GM18861 (cell line): Measurements from ENCODE around the gene ASZ1.
A peak's percentile ranks its signal among the peaks of the same experiment; 100 is the strongest.

ENCODE experiments used
- ATAC-seq: cut with Tn5 transposase; IDR thresholded peaks from one replicate; pipeline ENCODE4 v1.9.1; 2021; ENCODE audit not compliant: unreplicated experiment

ASZ1 gene

GRCh38 chr7:117347962-117348672 is 79.2 kb downstream of the ASZ1 start:
- peak; percentile 57 for ATAC-seq

DNA sequence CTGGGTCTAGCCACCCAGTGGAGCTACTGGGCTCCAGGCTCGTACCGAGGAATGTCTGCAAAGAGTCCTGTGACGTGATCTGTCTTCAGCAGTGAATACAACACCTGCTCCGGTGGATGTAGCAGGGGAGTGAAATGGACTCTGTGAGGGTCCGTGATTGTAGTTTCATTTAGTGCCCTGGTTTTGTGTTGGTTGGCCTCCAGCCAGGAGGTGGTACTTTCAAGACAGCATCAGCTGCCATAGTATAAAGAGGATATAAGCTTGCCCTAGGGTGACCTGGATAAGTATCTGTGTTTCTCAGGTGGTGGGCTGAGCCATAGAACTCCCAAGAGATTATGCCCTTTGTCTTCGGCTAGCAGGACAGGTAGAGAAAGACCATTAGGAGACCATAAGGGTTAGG is 79.8 kb downstream of the ASZ1 start:
- no peak for ATAC-seq

GRCh38 chr7:117346161-117346560 is 81.1 kb downstream of the ASZ1 start:
- no peak for ATAC-seq

DNA sequence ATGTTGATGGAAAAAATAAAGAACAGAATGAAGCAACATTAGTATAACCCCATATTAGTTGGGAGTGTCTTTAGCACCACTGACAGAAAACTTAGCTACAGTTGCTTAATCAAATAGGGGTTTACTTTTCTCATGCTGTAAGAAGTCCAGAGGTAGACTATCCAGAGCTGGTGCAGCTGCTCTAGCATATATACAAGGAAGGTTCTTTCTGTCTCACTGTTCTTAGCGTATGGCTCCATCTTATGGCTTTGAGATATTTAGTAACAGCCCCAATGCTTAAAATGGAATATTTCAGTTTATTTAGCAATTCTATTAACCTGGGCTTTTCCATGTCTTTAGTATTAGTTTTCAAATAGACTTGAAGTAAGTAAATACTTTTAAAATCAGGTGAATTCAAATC is 89.3 kb downstream of the ASZ1 start:
- no peak for ATAC-seq

DNA sequence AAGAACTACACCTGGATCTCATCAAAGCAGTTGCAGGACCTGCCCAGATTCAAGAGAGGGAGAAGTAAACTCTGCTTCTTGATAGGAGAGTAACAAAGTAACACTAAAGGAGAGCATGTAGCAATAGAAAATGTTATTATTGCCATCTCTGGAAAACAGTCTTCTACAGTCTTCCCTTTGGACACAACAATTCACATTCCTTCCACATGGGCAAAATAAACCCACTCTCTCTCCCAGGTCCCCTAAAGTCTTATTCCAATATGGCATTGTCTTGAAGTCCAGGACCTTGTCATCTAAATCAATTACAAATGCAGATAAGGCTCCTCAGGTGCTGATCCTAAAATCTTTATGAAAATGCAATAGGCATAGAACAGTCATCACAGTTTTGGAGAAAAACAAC is 94.1 kb downstream of the ASZ1 start:
- ATAC-seq: no peak

DNA sequence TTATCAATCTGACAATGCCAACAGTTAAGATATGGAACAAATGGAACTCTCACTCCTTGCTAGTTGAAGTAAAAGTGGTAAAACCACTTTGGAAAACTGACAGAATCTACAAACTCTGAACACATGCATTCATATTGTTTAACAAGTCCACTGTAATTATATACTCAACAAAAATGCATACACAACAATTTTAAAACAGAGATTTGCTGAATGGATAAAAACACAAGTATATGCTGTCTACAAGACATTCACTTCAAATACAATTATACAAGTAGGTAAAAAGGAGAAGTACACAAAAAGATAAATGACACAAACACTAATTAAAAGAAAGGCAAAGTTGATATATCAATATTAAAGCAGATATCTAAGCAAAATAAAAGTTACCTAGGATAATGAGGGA is 95.3 kb downstream of the ASZ1 start:
- ATAC-seq: no peak

DNA sequence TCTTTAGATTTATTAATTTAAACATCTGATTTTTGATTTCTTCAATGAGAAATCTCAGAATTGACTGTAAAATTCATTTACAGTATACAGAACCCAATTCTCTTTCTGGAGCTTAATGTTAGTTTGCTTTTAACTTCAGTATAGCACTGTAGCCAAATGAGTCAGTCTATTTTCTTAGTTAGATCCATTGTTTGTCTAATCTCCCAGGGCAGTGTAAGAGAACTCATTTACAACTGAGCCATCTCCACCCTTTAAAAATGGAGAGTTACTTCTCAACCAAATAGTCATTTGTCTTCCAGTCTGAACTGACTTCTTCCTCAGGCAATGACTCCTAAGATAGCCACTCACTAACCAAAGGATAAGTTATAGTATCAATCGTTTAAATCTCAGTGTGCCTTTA is 101.5 kb downstream of the ASZ1 start:
- ATAC-seq: no peak

GRCh38 chr7:117324960-117325359 is 102.3 kb downstream of the ASZ1 start:
- no peak for ATAC-seq

- no peak for ATAC-seq
These were observed 103.2 kb downstream of the ASZ1 start for GRCh38 chr7:117323851-117324711.

- ATAC-seq: no peak
These were observed 103.9 kb downstream of the ASZ1 start for GRCh38 chr7:117323305-117323850.

DNA sequence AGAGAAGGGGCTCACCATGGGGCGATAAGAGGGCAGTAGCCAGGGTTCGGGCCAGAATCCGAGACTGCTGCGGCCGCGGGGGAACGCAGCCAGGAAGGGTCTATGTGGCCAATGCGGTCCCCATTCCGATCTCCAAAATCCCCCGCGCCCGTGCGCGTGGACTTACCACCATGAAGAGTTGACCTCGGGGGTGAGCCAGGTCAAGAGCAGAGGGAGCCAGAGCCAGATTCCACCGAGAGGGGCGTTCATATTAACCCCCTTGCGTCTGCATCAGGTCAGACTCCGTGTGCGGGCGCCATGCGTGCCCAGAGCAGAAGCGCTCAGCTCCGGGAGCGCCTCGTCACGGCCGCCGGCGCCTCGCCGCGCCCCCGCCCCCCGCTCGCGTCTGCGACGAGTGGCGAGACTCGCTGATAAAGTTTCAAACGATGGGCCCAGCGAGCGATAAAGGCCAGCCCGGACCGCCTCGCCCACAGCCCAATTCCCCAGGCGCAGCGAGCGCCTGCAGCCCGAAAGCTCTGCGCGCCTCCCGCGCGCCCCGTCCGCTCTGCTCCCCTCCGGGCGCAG is 104.5 kb downstream of the ASZ1 start, which contains the start of gene WNT2:
WNT2 (minus strand) TSS at position 318 of the 564 bp plus-strand sequence; CDS start at position 249, 69 bp downstream.
- no peak for ATAC-seq

DNA sequence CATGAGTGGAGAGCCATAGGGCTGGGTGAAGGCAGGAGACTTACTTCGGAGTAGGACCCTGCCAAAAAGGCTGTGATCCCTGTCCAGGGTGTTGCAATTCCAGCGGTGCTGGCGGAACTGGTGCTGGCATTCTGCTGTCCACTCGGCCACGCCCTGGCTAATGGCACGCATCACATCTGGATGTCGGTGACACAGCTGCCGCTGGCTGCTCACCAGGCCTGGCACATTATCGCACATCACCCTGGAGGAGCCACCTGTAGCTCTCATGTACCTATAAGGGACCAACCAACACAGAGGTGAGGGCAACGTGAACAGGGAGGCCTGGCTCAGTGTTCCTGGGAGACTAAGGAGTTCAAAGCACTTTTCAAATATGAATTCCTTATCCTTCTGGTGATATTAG is 106.8 kb downstream of the ASZ1 start:
- ATAC-seq: no peak

DNA sequence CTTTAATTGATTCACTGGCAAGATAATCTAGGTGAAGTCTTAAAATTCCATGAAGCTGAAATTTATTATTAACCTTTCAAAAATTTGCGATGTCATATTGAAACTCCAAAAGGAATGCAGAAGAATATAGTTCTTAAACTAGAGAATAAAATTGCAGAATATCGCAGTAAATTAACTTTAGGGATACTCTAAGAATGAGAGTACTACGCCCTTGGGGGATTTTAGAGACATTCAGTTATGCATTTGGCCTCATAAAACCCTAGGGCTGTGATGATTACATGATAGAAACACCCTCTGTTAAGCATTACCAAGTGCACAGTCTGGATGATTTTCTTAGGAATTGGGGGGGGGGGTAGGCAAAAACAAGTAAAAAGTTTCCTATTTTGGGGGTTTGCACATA is 108.1 kb downstream of the ASZ1 start:
- no peak for ATAC-seq

GRCh38 chr7:117313582-117313981 is 113.7 kb downstream of the ASZ1 start:
- ATAC-seq: no peak
